Measurements from ENCODE around the gene EOLA2.
"Not testable (repeated sequence)": the region's sequence is repeated elsewhere in the genome, so short reads cannot be mapped to it uniquely, and the experiment has no call there.

Gene EOLA2

DNA sequence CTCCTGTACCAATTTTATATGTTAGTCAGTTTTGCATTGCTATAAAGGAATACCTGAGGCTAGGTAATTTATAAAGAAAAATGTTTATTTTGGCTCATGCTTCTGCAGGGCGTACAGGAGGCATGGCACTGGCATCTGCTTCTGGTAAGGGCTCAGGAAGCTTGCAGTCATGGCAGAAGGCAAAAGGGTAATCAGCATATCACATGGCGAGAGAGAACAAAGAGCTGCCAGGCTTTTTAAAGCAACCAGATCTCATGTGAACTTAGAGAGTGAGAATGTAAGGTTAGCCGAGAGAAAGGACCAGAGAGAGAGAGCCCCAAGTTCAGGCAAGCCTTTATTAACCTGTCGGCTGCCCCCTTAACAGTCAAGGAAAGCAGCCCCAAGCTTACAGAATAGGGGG, 14.5 kb downstream of the EOLA2 start:
- not testable (repeated sequence) for DNase-seq (ENCODE audit: insufficient read length, low spot score); FAIRE-seq

DNA sequence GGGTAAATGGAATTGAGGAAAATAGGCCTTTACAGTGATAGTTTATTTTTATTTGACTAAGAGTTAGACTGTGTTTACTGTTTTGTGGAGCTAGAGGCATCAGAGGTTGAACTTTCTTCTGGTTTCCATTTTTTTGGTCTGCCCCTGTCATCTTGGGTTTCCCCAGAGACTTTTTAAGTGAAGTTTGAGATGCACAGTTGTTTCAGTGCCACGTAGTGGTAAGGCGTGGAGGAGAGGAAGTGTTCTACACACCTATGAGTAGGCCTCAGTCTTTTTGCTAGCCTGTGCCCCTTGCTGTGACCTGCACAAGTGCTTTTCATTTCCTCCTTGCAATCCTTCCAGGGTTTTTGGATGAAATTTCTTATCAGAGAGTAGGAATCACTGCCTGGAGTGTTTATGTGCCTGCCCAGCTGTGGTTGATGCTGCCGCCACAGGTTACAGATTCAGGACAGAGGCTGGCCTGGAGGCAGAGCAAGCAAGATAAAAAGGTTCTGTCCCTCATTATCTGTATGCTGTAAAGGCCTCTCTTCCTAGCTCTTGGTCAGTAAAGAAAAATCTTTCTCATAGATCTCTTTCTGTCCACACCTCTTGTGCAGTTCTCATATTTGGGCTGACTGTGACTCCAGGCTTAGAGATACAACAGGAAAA, 21.4 kb downstream of the EOLA2 start:
- FAIRE-seq = no peak
- DNase-seq (ENCODE audit: insufficient read length, low spot score) = no peak

GRCh38 chrX:149910178-149910695, 28.1 kb downstream of the EOLA2 start:
- DNase-seq (ENCODE audit: insufficient read length, low spot score) (no peak), FAIRE-seq (no peak)
- TF ChIP-seq CTCF (IDR thresholded peaks at IDR 0.05; ENCODE audit: insufficient read depth, missing control alignments) = no peak

More for the DNA sequence above, 21.4 kb downstream of the EOLA2 start:
- no peak for TF ChIP-seq CTCF (IDR thresholded peaks at IDR 0.05; ENCODE audit: insufficient read depth, missing control alignments)

DNA sequence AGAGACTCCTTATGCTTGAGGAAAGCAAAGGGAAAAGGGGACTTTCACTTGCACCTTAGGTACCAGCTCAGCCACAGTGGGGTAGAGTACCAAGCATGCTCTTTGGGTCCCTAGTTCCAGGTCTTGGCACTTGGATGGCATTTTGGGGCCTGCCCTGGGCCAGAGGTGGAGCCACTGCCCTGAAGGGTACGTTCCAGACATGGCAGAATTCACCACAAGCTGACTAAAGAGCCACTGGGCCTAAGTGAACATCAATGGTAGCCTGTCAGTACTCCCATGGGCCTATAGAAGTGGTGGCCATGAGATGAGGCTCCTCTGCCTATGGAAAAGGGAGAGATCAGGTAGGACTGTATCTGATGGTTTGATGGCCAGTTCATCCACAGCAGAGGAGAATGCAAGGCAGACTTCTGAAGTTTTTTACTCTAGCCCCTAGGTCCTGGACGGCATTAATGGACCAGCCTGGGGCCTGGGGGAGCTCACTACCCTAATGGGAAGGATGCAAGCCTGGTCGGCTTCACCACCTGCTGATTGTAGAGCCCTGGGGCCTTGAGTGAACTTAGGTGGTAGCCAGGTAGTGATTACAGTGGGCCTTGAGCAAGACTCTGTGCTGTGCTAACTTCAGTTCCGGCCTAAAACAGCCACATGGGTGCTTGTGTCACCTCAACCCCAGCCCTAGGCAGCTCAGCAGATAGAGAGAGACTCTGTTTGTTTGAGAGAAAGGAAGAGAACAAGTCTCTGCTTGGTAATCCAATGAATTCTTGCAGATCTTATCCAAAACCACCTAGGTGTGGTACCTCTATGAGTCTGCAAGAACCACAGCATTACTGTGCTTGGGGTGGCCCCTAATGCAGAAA, 28.7 kb downstream of the EOLA2 start:
- no peak for TF ChIP-seq CTCF (IDR thresholded peaks at IDR 0.05; ENCODE audit: insufficient read depth, missing control alignments)
- FAIRE-seq (no peak), DNase-seq (ENCODE audit: insufficient read length, low spot score) (no peak)

GRCh38 chrX:149908727-149909126, 29.6 kb downstream of the EOLA2 start:
- no peak for DNase-seq (ENCODE audit: insufficient read length, low spot score)
- no peak for TF ChIP-seq CTCF (IDR thresholded peaks at IDR 0.05; ENCODE audit: insufficient read depth, missing control alignments)
- no peak for FAIRE-seq

GRCh38 chrX:149908308-149908707, 30.0 kb downstream of the EOLA2 start:
- FAIRE-seq = no peak
- TF ChIP-seq CTCF (IDR thresholded peaks at IDR 0.05; ENCODE audit: insufficient read depth, missing control alignments) = no peak
- DNase-seq (ENCODE audit: insufficient read length, low spot score) = no peak

DNA sequence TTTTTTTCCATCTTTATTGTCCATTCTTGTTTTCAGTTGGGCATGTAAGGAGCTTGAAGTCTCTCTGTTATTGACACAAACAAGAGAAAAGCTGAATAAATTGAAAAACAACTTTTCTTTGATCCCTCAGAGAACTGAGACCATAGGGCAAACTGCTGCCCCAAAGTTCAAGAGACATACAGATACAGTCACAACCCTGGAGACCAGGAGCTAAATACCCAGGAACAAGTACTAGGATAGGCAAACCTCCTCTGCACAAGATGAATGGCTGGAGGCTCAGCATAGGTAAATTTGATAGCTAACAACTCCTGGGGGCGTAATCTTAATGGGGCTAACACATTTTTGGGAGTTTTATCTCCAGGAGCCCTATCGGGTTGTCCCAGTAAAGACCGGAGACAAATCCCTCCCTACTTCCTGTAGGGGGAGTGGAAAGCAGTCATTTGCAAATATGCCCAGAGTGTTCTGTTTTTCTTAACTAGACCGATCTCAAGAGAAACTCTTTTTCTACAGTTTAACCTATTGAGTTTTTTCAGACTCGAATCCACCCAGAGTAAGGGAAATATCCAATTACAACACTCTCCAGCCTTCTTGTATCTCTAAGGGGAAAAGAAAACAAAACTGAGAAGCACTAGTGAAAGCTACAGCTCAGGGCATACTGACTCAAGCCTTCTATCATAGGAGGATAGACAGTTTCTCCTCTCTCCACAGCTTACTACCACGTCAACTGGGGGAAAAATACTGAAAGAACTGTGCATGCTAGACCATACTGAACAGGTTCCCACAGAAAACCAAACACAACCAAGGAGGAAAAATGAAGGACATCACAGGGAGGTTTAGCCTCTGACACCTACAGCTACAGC, 34.2 kb downstream of the EOLA2 start:
- DNase-seq (ENCODE audit: insufficient read length, low spot score) = no peak
- no peak for FAIRE-seq
- TF ChIP-seq CTCF (IDR thresholded peaks at IDR 0.05; ENCODE audit: insufficient read depth, missing control alignments) = no peak

Data from D721Med (cell line).